OCI-LY1 (cell line): ENCODE data around the gene ATP5F1D.

Experiments used
- H2AFZ ChIP-seq: fragments of 200-600 bp; sonication (generic), shearing (Covaris generic); 2 replicates; pipeline ENCODE4 v1.6.0; 2014; ENCODE audit warnings: antibody characterized with exemption, mild to moderate bottlenecking, low read length
- H3F3A ChIP-seq: fragments of 200-600 bp; sonication (generic), shearing (Covaris generic); 2 replicates; pipeline ENCODE4 v1.6.0; 2014; ENCODE audit warnings: mild to moderate bottlenecking, antibody characterized with exemption, low read length, moderate library complexity; ENCODE audit not compliant: insufficient read depth
- H3K27ac ChIP-seq: fragments of 200-600 bp; sonication (generic); 2 replicates; pipeline ENCODE4 v1.5.1; 2014; ENCODE audit warnings: low read length, mixed run types, mild to moderate bottlenecking, low read depth; ENCODE audit not compliant: poor library complexity, severe bottlenecking
- H3K27me3 ChIP-seq: fragments of 200-600 bp; sonication (generic); 2 replicates; pipeline ENCODE4 v1.6.0; 2014; ENCODE audit warnings: antibody characterized with exemption, mild to moderate bottlenecking, low read length, moderate library complexity; ENCODE audit not compliant: insufficient read depth
- H3K36me3 ChIP-seq: fragments of 200-600 bp; sonication (generic); 2 replicates; pipeline ENCODE4 v1.6.1; 2014; ENCODE audit warnings: mild to moderate bottlenecking, antibody characterized with exemption, low read length, moderate library complexity, mixed read lengths; ENCODE audit not compliant: insufficient read depth
- H3K4me1 ChIP-seq: fragments of 200-600 bp; sonication (generic); 2 replicates; pipeline ENCODE4 v1.5.1; 2014; ENCODE audit warnings: mild to moderate bottlenecking, low read length, moderate library complexity; ENCODE audit not compliant: insufficient read depth, severe bottlenecking
- H3K4me2 ChIP-seq: fragments of 200-600 bp; sonication (generic), shearing (Covaris generic); 2 replicates; pipeline ENCODE4 v1.6.1; 2014; ENCODE audit warnings: low read length
- H3K4me3 ChIP-seq: fragments of 200-600 bp; sonication (generic); 2 replicates; pipeline ENCODE4 v1.5.1; 2014; ENCODE audit warnings: low read length, low read depth, mild to moderate bottlenecking, mixed read lengths; ENCODE audit not compliant: poor library complexity, severe bottlenecking
- H3K79me2 ChIP-seq: fragments of 200-600 bp; shearing (Covaris generic); 2 replicates; pipeline ENCODE4 v1.6.1; 2016; ENCODE audit warnings: mixed run types, low read length, mixed read lengths; ENCODE audit not compliant: insufficient read depth
- H3K9ac ChIP-seq: fragments of 200-600 bp; sonication (generic), shearing (Covaris generic); 2 replicates; pipeline ENCODE4 v1.6.1; 2014; ENCODE audit warnings: mild to moderate bottlenecking, low read length, mixed read lengths
- H3K9me2 ChIP-seq: fragments of 200-600 bp; sonication (generic), shearing (Covaris generic); 2 replicates; pipeline ENCODE4 v1.6.1; 2014; ENCODE audit warnings: low read depth, mild to moderate bottlenecking, low read length, mixed read lengths
- H3K9me3 ChIP-seq: fragments of 200-600 bp; shearing (Covaris generic); 2 replicates; pipeline ENCODE4 v1.6.1; 2014; ENCODE audit warnings: low read length, mixed read lengths
- H4K20me1 ChIP-seq: fragments of 200-600 bp; sonication (generic), shearing (Covaris generic); 2 replicates; pipeline ENCODE4 v1.6.0; 2016; ENCODE audit warnings: mild to moderate bottlenecking, low read length; ENCODE audit not compliant: insufficient read depth
- CTCF ChIP-seq: fragments of 200-600 bp; sonication (generic), shearing (Covaris generic); IDR thresholded peaks from 2 replicates; pipeline ENCODE4 v1.5.1; 2017; ENCODE audit warnings: mild to moderate bottlenecking, antibody characterized with exemption, low read length, moderate library complexity, mixed read lengths
- EZH2 ChIP-seq: fragments of 200-600 bp; sonication (generic), shearing (Covaris generic); IDR thresholded peaks from 2 replicates; pipeline ENCODE4 v1.8.0; 2017; ENCODE audit warnings: borderline replicate concordance, mixed run types, mild to moderate bottlenecking, antibody characterized with exemption, low read length, moderate library complexity, mixed read lengths

ATP5F1D gene

GRCh38 chr19:1226522-1227303 is 14.8 kb upstream of the ATP5F1D start:
- Histone ChIP-seq H3K4me2 (no peak overlapping the region), H3K9ac (no peak overlapping the region), H3K27me3 (no peaks in the 10 kb centered on the region), H3K4me3 (no peak overlapping the region), H3K4me1 (peaks cover 6% of the 10 kb centered on the region), H3K27ac (no peak overlapping the region), H3K79me2 (no peaks in the 10 kb centered on the region), H4K20me1 (no peaks in the 10 kb centered on the region), H3F3A (no peaks in the 10 kb centered on the region), H3K36me3 (peaks cover 42% of the 10 kb centered on the region), H2AFZ (no peak overlapping the region), H3K9me2 (no peaks in the 10 kb centered on the region), H3K9me3 (no peaks in the 10 kb centered on the region)
- TF ChIP-seq CTCF (no peak), EZH2 (no peak)

GRCh38 chr19:1227304-1228054 is 14.1 kb upstream of the ATP5F1D start:
- Histone ChIP-seq H3K9ac (no peak overlapping the region), H4K20me1 (no peaks in the 10 kb centered on the region), H3K36me3 (peaks cover 41% of the 10 kb centered on the region), H3K4me2 (no peak overlapping the region), H3K79me2 (no peaks in the 10 kb centered on the region), H3K27ac (no peak overlapping the region), H2AFZ (no peak overlapping the region), H3K9me2 (no peaks in the 10 kb centered on the region), H3K9me3 (no peaks in the 10 kb centered on the region), H3F3A (no peaks in the 10 kb centered on the region), H3K4me1 (peaks cover 5% of the 10 kb centered on the region), H3K27me3 (no peaks in the 10 kb centered on the region), H3K4me3 (no peak overlapping the region)
- TF ChIP-seq EZH2 (no peak), CTCF (no peak)

- no peak overlapping the region for H3K9ac ChIP-seq
- TF ChIP-seq CTCF (no peak), EZH2 (no peak)
These were observed 13.2 kb upstream of the ATP5F1D start for GRCh38 chr19:1228161-1228957.

More at GRCh38 chr19:1228161-1228957, 13.2 kb upstream of the ATP5F1D start:
- Histone ChIP-seq H3F3A (no peaks in the 10 kb centered on the region), H4K20me1 (no peaks in the 10 kb centered on the region), H3K27me3 (no peaks in the 10 kb centered on the region; the same call in 1 of the 2 replicates), H3K4me2 (no peak overlapping the region), H2AFZ (no peak overlapping the region), H3K4me1 (no peaks in the 10 kb centered on the region), H3K4me3 (no peak overlapping the region), H3K9me3 (no peaks in the 10 kb centered on the region), H3K79me2 (no peaks in the 10 kb centered on the region), H3K27ac (no peak overlapping the region), H3K9me2 (no peaks in the 10 kb centered on the region), H3K36me3 (peaks cover 33% of the 10 kb centered on the region)
